HEK293 (cell line): Measurements from ENCODE around the gene KIF11.

Experiments used
- TF ChIP-seq, protein P1 (sequence below): fragments of 450-650 bp; formaldehyde crosslinking; IDR thresholded peaks from 2 replicates; pipeline ENCODE4 v1.5.1; 2016; ENCODE audit warnings: missing biosample characterization, missing genetic modification characterization
- TF ChIP-seq, protein P2 (sequence below): fragments of 450-650 bp; formaldehyde crosslinking; IDR thresholded peaks from 2 replicates; pipeline ENCODE4 v1.5.1; 2016; ENCODE audit warnings: missing biosample characterization, missing genetic modification characterization

DNA sequence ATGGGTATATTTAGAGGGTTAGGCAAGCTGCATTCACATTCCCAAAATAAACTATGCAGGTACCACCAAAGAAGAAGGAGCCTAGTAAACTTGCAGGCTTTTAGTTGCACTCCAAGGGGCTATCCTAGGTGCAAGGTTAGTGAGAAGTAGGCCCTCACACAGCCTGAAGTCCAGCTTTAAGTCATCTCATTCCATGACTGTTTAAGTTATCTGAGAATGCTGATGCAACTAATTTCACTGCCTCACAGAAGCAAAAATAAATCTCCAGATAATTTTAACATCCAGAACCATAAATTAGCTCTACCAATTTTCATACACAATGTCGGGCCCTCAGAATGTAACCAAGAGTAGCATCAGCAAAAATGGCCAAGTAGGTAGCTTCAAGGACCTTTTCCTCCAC, 62.5 kb downstream of the KIF11 start:
- TF ChIP-seq, protein P1, sequence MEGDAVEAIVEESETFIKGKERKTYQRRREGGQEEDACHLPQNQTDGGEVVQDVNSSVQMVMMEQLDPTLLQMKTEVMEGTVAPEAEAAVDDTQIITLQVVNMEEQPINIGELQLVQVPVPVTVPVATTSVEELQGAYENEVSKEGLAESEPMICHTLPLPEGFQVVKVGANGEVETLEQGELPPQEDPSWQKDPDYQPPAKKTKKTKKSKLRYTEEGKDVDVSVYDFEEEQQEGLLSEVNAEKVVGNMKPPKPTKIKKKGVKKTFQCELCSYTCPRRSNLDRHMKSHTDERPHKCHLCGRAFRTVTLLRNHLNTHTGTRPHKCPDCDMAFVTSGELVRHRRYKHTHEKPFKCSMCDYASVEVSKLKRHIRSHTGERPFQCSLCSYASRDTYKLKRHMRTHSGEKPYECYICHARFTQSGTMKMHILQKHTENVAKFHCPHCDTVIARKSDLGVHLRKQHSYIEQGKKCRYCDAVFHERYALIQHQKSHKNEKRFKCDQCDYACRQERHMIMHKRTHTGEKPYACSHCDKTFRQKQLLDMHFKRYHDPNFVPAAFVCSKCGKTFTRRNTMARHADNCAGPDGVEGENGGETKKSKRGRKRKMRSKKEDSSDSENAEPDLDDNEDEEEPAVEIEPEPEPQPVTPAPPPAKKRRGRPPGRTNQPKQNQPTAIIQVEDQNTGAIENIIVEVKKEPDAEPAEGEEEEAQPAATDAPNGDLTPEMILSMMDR (tag by site-specific recombination): no peak
- TF ChIP-seq, protein P2, sequence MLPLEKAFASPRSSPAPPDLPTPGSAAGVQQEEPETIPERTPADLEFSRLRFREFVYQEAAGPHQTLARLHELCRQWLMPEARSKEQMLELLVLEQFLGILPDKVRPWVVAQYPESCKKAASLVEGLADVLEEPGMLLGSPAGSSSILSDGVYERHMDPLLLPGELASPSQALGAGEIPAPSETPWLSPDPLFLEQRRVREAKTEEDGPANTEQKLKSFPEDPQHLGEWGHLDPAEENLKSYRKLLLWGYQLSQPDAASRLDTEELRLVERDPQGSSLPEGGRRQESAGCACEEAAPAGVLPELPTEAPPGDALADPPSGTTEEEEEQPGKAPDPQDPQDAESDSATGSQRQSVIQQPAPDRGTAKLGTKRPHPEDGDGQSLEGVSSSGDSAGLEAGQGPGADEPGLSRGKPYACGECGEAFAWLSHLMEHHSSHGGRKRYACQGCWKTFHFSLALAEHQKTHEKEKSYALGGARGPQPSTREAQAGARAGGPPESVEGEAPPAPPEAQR (tag by site-specific recombination): no peak
